NCI-H1092 (cell line): ENCODE results near the gene ROR1.

ENCODE experiments used
- DNase-seq: peaks from one replicate; lab custom pipeline; 2025; lab: John Stamatoyannopoulos, UW

Gene ROR1

GRCh38 chr1:63980740-63981407, 207.1 kb downstream of the ROR1 start:
- DNase-seq: no peak

- no peak for DNase-seq
These were observed 207.6 kb downstream of the ROR1 start for GRCh38 chr1:63981408-63981773.

GRCh38 chr1:63982201-63982600, 208.4 kb downstream of the ROR1 start:
- DNase-seq: no peak

GRCh38 chr1:63983391-63984256, 209.8 kb downstream of the ROR1 start:
- DNase-seq: no peak

GRCh38 chr1:63984257-63984929, 210.6 kb downstream of the ROR1 start:
- no peak for DNase-seq

- DNase-seq: no peak
These were observed 211.1 kb downstream of the ROR1 start for GRCh38 chr1:63984930-63985290.

- no peak for DNase-seq
These were observed 213.3 kb downstream of the ROR1 start for GRCh38 chr1:63987014-63987627.

- no peak for DNase-seq
These were observed 213.8 kb downstream of the ROR1 start for GRCh38 chr1:63987628-63988024.

- no peak for DNase-seq
These were observed 215.1 kb downstream of the ROR1 start for GRCh38 chr1:63988941-63989340.

GRCh38 chr1:63991685-63992084, 217.9 kb downstream of the ROR1 start:
- DNase-seq: no peak

- no peak for DNase-seq
These were observed 226.2 kb downstream of the ROR1 start for GRCh38 chr1:64000021-64000420.

- DNase-seq: no peak
These were observed 227.2 kb downstream of the ROR1 start for GRCh38 chr1:64001038-64001437.

GRCh38 chr1:64004451-64005025, 230.7 kb downstream of the ROR1 start:
- DNase-seq: no peak

GRCh38 chr1:64005801-64006200, 232.0 kb downstream of the ROR1 start:
- no peak for DNase-seq

- DNase-seq: no peak
These were observed 232.6 kb downstream of the ROR1 start for GRCh38 chr1:64006276-64007051.

GRCh38 chr1:64010316-64010715, 236.5 kb downstream of the ROR1 start:
- no peak for DNase-seq

- DNase-seq: no peak
These were observed 239.6 kb downstream of the ROR1 start for GRCh38 chr1:64013395-64013794.

GRCh38 chr1:64019818-64020217, 246.0 kb downstream of the ROR1 start:
- no peak for DNase-seq

GRCh38 chr1:64021066-64021465, 247.2 kb downstream of the ROR1 start:
- DNase-seq: no peak

GRCh38 chr1:64025051-64025450, 251.2 kb downstream of the ROR1 start:
- no peak for DNase-seq

- no peak for DNase-seq
These were observed 255.2 kb downstream of the ROR1 start for GRCh38 chr1:64029037-64029436.
